Measurements from ENCODE around the gene MYO1D. TPM values are rescaled to one million over a fixed set of nuclear protein-coding genes. Genes with fewer than 3 reads are reported as not detected.

Gene MYO1D
- polyA plus RNA-seq, 4 donors, result 62.9 to 80.1 (median 73.6) TPM

GRCh38 chr17:32755045-32755805 lies 121.7 kb downstream of the MYO1D start:
- no peaks in the 10 kb centered on the region for H3K27me3 ChIP-seq (ENCODE audit: control insufficient read depth in 3 of 3, insufficient read depth in 3 of 3, low read length in 3 of 3)
- FAIRE-seq, result no peak

GRCh38 chr17:32752934-32753333 lies 124.0 kb downstream of the MYO1D start:
- no peaks in the 10 kb centered on the region for H3K27me3 ChIP-seq (ENCODE audit: control insufficient read depth in 3 of 3, insufficient read depth in 3 of 3, low read length in 3 of 3)
- no peak overlapping the region for H3K4me3 ChIP-seq (ENCODE audit: low read depth in 1 of 3, low read length in 3 of 3)
- no peak for DNase-seq
- peaks cover 0 to 6% (median 5%) of the 10 kb centered on the region in 3 donors for H3K36me3 ChIP-seq (ENCODE audit: control insufficient read depth in 3 of 3, insufficient read depth in 2 of 3, low read depth in 1 of 3, low read length in 3 of 3)
- H3K4me1 ChIP-seq (ENCODE audit: control insufficient read depth in 3 of 3, insufficient read depth in 2 of 3, low read depth in 1 of 3, low read length in 2 of 3), result no peaks in the 10 kb centered on the region
- no peak for FAIRE-seq
- H3K27ac ChIP-seq (ENCODE audit: low read depth in 1 of 3, low read length in 2 of 3), result no peak overlapping the region
- H3K9me3 ChIP-seq (ENCODE audit: control insufficient read depth in 2 of 2, insufficient read depth in 1 of 2, low read depth in 1 of 2, low read length in 1 of 2), result no peaks in the 10 kb centered on the region
- WGBS, 3 donors, result 93 to 97% (median 95%) methylated on average over 4 of the region's 4 CpGs

More at GRCh38 chr17:32755045-32755805, 121.7 kb downstream of the MYO1D start:
- no peak overlapping the region for H3K27ac ChIP-seq (ENCODE audit: low read depth in 1 of 3, low read length in 2 of 3)
- no peaks in the 10 kb centered on the region for H3K4me1 ChIP-seq (ENCODE audit: control insufficient read depth in 3 of 3, insufficient read depth in 2 of 3, low read depth in 1 of 3, low read length in 2 of 3)
- peaks cover 0 to 9% (median under 1%) of the 10 kb centered on the region in 3 donors for H3K36me3 ChIP-seq (ENCODE audit: control insufficient read depth in 3 of 3, insufficient read depth in 2 of 3, low read depth in 1 of 3, low read length in 3 of 3)
- DNase-seq, result peak; percentile 42 to 53
- no peak overlapping the region for H3K4me3 ChIP-seq (ENCODE audit: low read depth in 1 of 3, low read length in 3 of 3)
- WGBS, 3 donors, result 69 to 76% (median 73%) methylated on average over 7 of the region's 7 CpGs
- no peaks in the 10 kb centered on the region for H3K9me3 ChIP-seq (ENCODE audit: control insufficient read depth in 2 of 2, insufficient read depth in 1 of 2, low read depth in 1 of 2, low read length in 1 of 2)

GRCh38 chr17:32747856-32748255 lies 129.1 kb downstream of the MYO1D start:
- Histone ChIP-seq H3K36me3 (ENCODE audit: control insufficient read depth in 3 of 3, insufficient read depth in 2 of 3, low read depth in 1 of 3, low read length in 3 of 3) (peaks cover 0 to 12% (median 10%) of the 10 kb centered on the region in 3 donors), H3K4me1 (ENCODE audit: control insufficient read depth in 3 of 3, insufficient read depth in 2 of 3, low read depth in 1 of 3, low read length in 2 of 3) (no peaks in the 10 kb centered on the region), H3K27me3 (ENCODE audit: control insufficient read depth in 3 of 3, insufficient read depth in 3 of 3, low read length in 3 of 3) (no peaks in the 10 kb centered on the region), H3K9me3 (ENCODE audit: control insufficient read depth in 2 of 2, insufficient read depth in 1 of 2, low read depth in 1 of 2, low read length in 1 of 2) (no peaks in the 10 kb centered on the region), H3K4me3 (ENCODE audit: low read depth in 1 of 3, low read length in 3 of 3) (no peak overlapping the region), H3K27ac (ENCODE audit: low read depth in 1 of 3, low read length in 2 of 3) (no peak overlapping the region)
- WGBS, 3 donors, result 33 to 61% (median 50%) methylated on average over 2 of the region's 2 CpGs
- FAIRE-seq (no peak), DNase-seq (peak; percentile 16 to 33)

GRCh38 chr17:32746698-32747097 lies 130.2 kb downstream of the MYO1D start:
- H3K27ac ChIP-seq (ENCODE audit: low read depth in 1 of 3, low read length in 2 of 3), result no peak overlapping the region
- H3K36me3 ChIP-seq (ENCODE audit: control insufficient read depth in 3 of 3, insufficient read depth in 2 of 3, low read depth in 1 of 3, low read length in 3 of 3), result peaks cover 0 to 12% (median 12%) of the 10 kb centered on the region in 3 donors
- no peaks in the 10 kb centered on the region for H3K4me1 ChIP-seq (ENCODE audit: control insufficient read depth in 3 of 3, insufficient read depth in 2 of 3, low read depth in 1 of 3, low read length in 2 of 3)
- no peaks in the 10 kb centered on the region for H3K9me3 ChIP-seq (ENCODE audit: control insufficient read depth in 2 of 2, insufficient read depth in 1 of 2, low read depth in 1 of 2, low read length in 1 of 2)
- H3K27me3 ChIP-seq (ENCODE audit: control insufficient read depth in 3 of 3, insufficient read depth in 3 of 3, low read length in 3 of 3), result no peaks in the 10 kb centered on the region
- WGBS, 3 donors, result 94 to 98% (median 95%) methylated on average over 2 of the region's 2 CpGs
- no peak for FAIRE-seq
- H3K4me3 ChIP-seq (ENCODE audit: low read depth in 1 of 3, low read length in 3 of 3), result no peak overlapping the region
- DNase-seq, result no peak

GRCh38 chr17:32746280-32746679 lies 130.6 kb downstream of the MYO1D start:
- no peak for FAIRE-seq
- 92 to 96% (median 93%) methylated on average over 2 of the region's 2 CpGs for WGBS, 3 donors
- H3K4me3 ChIP-seq (ENCODE audit: low read depth in 1 of 3, low read length in 3 of 3), result no peak overlapping the region

GRCh38 chr17:32742681-32743538 lies 134.0 kb downstream of the MYO1D start:
- Histone ChIP-seq H3K9me3 (ENCODE audit: control insufficient read depth in 2 of 2, insufficient read depth in 1 of 2, low read depth in 1 of 2, low read length in 1 of 2) (no peaks in the 10 kb centered on the region), H3K36me3 (ENCODE audit: control insufficient read depth in 3 of 3, insufficient read depth in 2 of 3, low read depth in 1 of 3, low read length in 3 of 3) (peaks cover 0 to 12% (median 11%) of the 10 kb centered on the region in 3 donors), H3K4me1 (ENCODE audit: control insufficient read depth in 3 of 3, insufficient read depth in 2 of 3, low read depth in 1 of 3, low read length in 2 of 3) (no peaks in the 10 kb centered on the region), H3K27ac (ENCODE audit: low read depth in 1 of 3, low read length in 2 of 3) (no peak overlapping the region), H3K27me3 (ENCODE audit: control insufficient read depth in 3 of 3, insufficient read depth in 3 of 3, low read length in 3 of 3) (no peaks in the 10 kb centered on the region), H3K4me3 (ENCODE audit: low read depth in 1 of 3, low read length in 3 of 3) (no peak overlapping the region)
- DNase-seq (no peak), FAIRE-seq (no peak)
- 76 to 89% (median 89%) methylated on average over 4 of the region's 4 CpGs for WGBS, 3 donors

More at GRCh38 chr17:32746280-32746679, 130.6 kb downstream of the MYO1D start:
- Histone ChIP-seq H3K9me3 (ENCODE audit: control insufficient read depth in 2 of 2, insufficient read depth in 1 of 2, low read depth in 1 of 2, low read length in 1 of 2) (no peaks in the 10 kb centered on the region), H3K27ac (ENCODE audit: low read depth in 1 of 3, low read length in 2 of 3) (no peak overlapping the region), H3K4me1 (ENCODE audit: control insufficient read depth in 3 of 3, insufficient read depth in 2 of 3, low read depth in 1 of 3, low read length in 2 of 3) (no peaks in the 10 kb centered on the region), H3K36me3 (ENCODE audit: control insufficient read depth in 3 of 3, insufficient read depth in 2 of 3, low read depth in 1 of 3, low read length in 3 of 3) (peaks cover 0 to 12% (median 12%) of the 10 kb centered on the region in 3 donors), H3K27me3 (ENCODE audit: control insufficient read depth in 3 of 3, insufficient read depth in 3 of 3, low read length in 3 of 3) (no peaks in the 10 kb centered on the region)
- DNase-seq, result no peak

- Histone ChIP-seq H3K4me1 (ENCODE audit: control insufficient read depth in 3 of 3, insufficient read depth in 2 of 3, low read depth in 1 of 3, low read length in 2 of 3) (no peaks in the 10 kb centered on the region), H3K27me3 (ENCODE audit: control insufficient read depth in 3 of 3, insufficient read depth in 3 of 3, low read length in 3 of 3) (no peaks in the 10 kb centered on the region), H3K27ac (ENCODE audit: low read depth in 1 of 3, low read length in 2 of 3) (no peak overlapping the region), H3K4me3 (ENCODE audit: low read depth in 1 of 3, low read length in 3 of 3) (no peak overlapping the region), H3K36me3 (ENCODE audit: control insufficient read depth in 3 of 3, insufficient read depth in 2 of 3, low read depth in 1 of 3, low read length in 3 of 3) (peaks cover 0 to 15% (median 13%) of the 10 kb centered on the region in 3 donors), H3K9me3 (ENCODE audit: control insufficient read depth in 2 of 2, insufficient read depth in 1 of 2, low read depth in 1 of 2, low read length in 1 of 2) (no peaks in the 10 kb centered on the region)
- FAIRE-seq (no peak), DNase-seq (no peak)
- WGBS, 3 donors, result 68 to 82% (median 70%) methylated on average over 1 of the region's 1 CpG
Observed at GRCh38 chr17:32741381-32741780, 135.5 kb downstream of the MYO1D start.

- FAIRE-seq, result no peak
- Histone ChIP-seq H3K27me3 (ENCODE audit: control insufficient read depth in 3 of 3, insufficient read depth in 3 of 3, low read length in 3 of 3) (no peaks in the 10 kb centered on the region), H3K36me3 (ENCODE audit: control insufficient read depth in 3 of 3, insufficient read depth in 2 of 3, low read depth in 1 of 3, low read length in 3 of 3) (peaks cover 0 to 17% (median 10%) of the 10 kb centered on the region in 3 donors), H3K27ac (ENCODE audit: low read depth in 1 of 3, low read length in 2 of 3) (no peak overlapping the region), H3K9me3 (ENCODE audit: control insufficient read depth in 2 of 2, insufficient read depth in 1 of 2, low read depth in 1 of 2, low read length in 1 of 2) (no peaks in the 10 kb centered on the region), H3K4me3 (ENCODE audit: low read depth in 1 of 3, low read length in 3 of 3) (no peak overlapping the region), H3K4me1 (ENCODE audit: control insufficient read depth in 3 of 3, insufficient read depth in 2 of 3, low read depth in 1 of 3, low read length in 2 of 3) (no peaks in the 10 kb centered on the region)
- WGBS, 3 donors, result 94 to 99% (median 96%) methylated on average over 2 of the region's 2 CpGs
- no peak for DNase-seq
Observed at GRCh38 chr17:32739722-32740121, 137.2 kb downstream of the MYO1D start.

All from small intestine (tissue), 7 donors.